GM19372 (cell line): ENCODE measurements around the gene ZNF653.
"Not testable (repeated sequence)": the region's sequence is repeated elsewhere in the genome, so short reads cannot be mapped to it uniquely, and the experiment has no call there.

Source experiments
- ATAC-seq: cut with Tn5 transposase; IDR thresholded peaks from one replicate; pipeline ENCODE4 v1.9.1; 2021; ENCODE audit warnings: mild to moderate bottlenecking, low read depth, moderate library complexity; ENCODE audit not compliant: unreplicated experiment

The ZNF653 gene

DNA sequence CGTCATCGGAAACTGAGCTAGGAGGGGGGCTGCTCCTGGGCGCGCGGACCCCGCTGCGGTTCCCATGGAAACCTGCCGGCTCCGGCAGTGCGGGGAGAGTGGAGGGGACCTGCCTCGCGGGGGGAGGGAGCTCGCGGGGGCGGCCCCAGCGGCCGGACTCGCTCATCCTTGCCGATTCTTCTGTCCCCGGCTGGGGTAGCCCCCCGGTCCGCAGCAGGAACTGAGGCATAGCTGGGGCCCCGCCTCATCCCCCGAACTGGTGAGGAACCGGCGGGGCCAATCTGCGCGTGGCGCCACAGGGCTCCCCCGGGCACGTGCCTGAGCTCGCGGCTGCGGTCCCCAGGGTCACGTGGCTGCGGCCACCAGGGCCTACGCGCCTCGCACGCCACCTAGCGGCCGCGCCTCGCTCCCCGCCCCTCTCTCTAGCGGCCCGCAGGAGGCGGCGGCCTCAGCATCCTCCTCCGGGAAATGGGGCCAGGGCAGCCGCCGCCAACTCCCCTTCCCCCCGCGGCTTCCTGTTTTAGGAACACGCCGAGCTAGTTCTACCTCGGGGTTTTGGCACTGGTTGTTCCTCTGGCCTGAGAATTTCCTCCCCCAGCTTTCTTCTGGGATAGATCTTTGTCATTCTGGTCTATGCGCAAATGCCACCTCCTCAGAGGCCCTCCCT lies 23.1 kb downstream of the ZNF653 start:
- ATAC-seq: peak; percentile 62

DNA sequence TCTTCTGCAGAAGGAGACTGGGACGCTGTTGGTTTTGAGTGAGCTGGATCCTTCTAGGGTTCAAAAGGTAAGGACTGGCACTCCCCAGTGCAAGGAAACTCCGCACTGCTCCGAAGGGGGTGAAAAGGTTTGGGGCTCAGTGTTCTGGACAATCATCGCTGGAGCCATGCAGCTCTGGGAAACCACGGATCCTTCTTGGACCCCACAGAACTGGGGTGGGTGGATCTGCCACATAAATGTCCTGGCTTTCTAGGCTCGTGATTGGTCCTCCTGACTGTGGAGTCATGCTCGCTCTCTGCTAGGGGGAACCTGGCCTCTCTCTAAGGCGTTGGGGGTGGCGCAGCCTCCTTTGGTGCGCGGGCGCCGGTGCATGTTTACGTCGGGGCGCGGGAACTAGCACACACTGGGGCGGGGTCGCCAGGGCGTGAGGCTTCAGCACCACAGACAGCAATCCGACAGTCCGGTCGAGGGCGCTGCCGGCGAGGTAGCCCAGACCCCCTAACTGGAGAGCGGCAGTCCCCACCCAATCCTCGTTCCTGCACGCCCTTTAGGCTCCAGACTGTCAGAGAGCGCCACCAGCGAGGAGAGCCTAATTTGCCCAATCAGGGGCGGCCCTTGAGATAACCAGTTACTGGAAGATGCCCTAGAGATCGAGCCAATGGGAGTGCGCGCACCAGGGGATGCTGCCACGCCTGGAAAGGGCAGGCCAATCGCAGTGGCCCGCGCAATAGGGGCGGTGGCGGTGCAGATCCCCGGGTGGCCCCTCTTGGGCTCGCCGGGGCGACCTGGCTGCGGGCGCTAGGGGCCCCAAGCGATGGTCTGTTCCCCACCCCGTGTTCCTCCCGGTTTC lies 23.9 kb downstream of the ZNF653 start:
- peak; percentile 62 for ATAC-seq

GRCh38 chr19:11480715-11481533 lies 24.7 kb downstream of the ZNF653 start, which contains the start of gene ELAVL3:
TSS of gene ELAVL3 (minus strand) at chr19:11481046. CDS start at chr19:11480608, 438 bp downstream.
- ATAC-seq: no peak

DNA sequence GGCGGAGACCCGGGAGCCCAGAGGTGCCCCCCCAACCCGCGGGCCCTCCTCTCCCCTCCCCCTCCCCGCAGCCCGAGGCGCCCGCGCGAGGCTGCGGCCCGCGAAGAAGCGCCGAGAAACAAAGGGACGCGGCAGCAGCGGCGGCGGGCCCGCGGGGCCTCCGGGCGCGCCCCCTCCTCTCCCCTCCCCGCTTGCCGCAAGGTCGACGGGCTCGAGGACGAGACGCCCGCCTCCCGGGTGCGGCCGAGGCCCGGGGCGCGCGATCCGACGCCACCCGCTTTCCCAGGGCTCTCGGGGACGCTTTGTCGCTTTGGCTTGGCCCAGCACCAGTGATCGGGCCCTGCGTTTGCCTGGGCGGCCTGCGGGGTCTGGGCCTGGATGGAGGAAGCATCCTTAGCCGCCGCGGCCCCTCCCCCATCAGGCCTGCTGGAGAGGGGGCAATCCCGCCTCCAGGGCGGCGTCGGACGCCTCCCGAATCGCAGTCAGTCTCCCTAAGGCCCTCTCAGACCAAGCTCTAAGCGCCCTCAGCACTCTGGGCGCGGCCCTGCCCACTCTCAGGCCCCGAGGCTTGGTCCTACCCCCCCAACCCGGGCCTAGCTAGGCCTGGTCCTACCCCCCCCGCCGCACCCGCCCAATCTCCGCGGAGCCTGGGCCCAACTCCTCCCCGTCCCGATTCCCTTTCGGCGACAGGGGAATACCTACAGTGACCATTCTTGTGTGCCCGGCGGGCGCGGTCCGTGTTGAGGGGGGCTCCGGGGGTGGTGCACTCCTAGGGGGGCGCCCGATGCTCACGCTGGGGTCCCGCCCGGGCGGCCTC lies 25.5 kb downstream of the ZNF653 start:
- no peak for ATAC-seq

GRCh38 chr19:11479090-11479897 lies 26.3 kb downstream of the ZNF653 start:
- no peak for ATAC-seq

DNA sequence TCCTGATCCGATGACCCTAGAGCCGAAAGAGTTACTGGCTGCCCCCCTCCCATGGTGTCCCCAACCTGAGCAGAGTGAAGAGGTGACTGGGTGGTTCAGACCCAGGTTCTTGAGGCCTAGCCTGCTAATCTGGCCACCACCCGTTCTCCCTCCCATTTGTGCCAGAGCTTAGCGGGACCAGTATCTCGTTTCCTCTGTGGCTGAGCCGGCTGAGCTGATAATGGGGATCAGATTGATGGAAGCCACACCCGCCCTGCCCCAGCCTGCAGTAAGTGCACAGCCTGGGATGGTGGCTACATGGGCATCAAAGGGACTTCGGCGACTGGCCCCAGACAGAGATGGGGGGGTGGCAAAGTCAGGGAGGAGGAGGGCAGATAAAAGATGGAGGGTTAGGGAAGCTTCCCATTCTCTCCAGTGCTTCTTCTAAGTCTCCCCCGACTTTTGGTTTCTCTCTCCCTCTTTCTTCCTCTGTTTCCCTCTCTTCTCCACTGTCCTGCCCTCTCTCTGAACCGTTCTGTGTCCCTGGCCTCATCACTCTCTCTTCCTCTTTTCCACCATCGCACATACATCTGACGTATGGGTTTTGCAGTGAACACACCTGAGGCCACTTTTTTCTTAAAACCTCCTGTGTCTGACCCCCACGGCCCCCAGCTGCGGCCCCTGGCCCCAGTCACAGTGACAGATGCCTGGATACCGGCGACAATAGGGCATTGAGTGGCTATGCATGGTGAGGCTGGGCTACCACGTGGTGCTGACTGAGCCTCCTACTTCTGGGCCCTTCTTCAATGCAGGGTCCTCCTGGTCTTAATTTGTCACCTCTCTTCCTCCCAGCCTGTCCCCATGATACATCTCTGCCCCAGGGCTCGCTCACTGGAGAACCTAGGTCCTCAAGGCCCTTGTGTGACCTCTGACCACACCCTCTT lies 27.2 kb downstream of the ZNF653 start:
- ATAC-seq: no peak

DNA sequence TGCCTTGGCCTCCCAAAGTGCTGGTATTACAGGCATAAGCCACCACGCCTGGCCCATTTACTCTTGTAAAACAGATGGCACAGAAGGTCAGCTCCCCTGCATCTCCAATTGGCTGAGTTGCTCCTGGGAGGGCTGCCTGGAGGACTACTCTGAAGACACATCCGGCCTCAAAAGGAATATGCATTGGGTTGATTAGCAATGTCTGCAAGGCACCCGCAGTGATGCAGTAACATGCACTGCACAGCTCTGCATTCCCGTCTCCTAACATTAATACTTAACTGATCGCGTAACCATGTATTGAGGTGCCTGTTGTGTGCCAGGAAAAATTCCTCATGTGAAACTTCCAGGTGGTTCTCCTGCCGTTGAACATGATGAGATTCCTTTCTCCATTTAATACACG lies 29.8 kb downstream of the ZNF653 start:
- ATAC-seq: no peak

DNA sequence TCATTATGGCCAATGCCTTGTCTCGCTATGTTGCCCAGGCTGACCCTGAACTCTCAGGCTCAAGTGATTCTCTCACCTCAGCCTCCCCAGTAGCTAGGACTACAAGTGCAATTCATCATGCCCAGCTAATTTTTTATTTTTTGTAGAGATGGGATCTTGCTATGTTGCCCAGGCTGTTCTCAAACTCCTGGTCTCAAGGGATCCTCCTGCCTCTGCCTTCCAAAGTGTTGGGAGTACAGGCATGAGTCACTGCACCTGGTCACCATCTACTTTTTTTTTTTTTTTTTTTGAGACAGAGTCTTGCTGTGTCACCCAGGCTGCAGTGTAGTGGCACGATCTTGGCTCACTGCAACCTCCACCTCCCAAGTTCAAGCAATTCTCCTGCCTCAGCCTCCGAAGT lies 30.3 kb downstream of the ZNF653 start:
- not testable (repeated sequence) for ATAC-seq

- no peak for ATAC-seq
These were observed 31.9 kb downstream of the ZNF653 start for GRCh38 chr19:11473725-11474124.

DNA sequence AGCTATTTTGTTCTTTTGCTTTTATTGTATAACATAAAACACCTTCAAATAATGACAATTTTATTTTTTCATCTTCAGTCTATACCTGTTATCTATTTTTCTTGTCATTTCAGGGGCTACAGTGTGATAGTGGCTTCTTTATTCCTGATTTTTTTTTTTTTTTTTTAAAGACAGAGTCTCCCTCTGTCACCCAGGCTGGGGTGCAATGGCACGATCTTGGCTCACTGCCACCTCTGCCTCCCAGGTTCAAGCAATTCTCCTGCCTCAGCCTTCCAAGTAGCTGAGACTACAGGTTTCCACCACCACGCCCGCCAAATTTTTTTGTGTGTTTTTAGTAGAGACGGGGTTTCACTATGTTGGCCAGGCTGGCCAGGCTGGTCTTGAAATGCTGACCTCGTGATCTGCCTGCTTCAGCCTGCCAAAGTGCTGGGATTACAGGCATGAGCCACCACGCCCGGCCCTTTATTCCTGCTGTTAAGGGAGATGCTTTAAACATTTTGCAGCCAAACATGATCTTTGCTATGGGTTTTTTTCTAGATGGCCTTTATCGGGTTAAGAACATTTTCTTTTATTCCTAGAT lies 37.3 kb downstream of the ZNF653 start:
- not testable (repeated sequence) for ATAC-seq

DNA sequence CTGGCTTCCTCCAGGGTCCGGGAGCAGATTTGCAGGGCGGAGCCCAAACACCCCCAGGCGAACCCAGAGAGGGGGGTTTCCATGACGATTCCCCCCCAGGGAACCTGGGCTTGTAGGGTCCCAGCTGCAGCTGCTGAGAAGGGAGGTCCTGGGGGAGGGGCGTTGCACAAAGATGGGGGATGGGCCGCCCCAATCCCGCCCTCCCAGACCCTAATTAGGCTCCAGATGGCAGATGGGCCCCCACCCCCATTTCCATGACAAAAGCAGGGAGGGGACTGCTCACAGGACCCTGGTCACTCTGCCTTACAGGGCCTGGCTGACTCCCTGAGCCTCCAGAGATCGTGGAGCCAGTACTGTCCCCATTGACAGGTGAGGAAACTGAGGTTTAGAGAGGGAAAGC lies 40.0 kb downstream of the ZNF653 start:
- ATAC-seq: no peak

- no peak for ATAC-seq
These were observed 41.0 kb downstream of the ZNF653 start for GRCh38 chr19:11464333-11465265.

GRCh38 chr19:11463391-11463790 lies 42.2 kb downstream of the ZNF653 start:
- no peak for ATAC-seq

DNA sequence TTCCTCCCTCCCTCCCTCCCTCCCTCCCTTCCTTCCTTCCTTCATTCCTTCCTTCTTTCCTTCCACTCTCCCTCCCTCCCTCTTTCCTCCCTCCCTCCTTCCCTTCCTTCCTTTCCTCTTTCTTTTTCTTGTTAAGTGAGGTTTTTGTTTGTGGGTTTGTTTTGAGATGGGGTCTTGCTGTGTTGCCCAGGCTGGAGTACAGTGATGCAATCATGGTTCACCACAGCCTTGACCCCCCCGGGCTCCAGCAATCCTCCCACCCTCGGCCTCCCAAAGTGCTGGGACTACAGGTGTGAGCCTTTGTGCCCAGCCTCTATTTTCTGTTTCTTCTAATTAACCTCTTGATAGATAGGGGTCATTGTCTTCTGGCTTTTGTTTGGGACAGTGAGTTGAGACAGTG lies 44.2 kb downstream of the ZNF653 start:
- ATAC-seq: no peak

DNA sequence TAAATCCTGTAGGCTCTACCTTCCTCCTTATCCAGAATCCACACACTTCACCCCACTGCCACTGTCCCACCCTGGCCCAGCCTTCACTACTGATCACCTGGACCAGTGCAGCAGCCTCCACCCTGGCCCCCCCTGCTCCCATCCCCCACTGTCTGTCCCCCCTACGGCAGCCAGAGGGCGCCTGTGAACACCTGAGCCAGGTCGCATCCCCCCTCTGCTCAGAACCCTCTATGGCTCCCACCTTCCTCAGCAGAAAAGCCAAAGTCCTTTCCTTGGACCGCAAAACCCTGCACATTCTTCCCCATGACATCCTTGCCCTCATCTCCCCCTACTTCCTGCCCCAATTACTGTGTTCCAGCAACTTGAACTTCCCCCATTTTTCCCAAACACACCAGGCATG lies 45.4 kb downstream of the ZNF653 start:
- ATAC-seq: no peak

DNA sequence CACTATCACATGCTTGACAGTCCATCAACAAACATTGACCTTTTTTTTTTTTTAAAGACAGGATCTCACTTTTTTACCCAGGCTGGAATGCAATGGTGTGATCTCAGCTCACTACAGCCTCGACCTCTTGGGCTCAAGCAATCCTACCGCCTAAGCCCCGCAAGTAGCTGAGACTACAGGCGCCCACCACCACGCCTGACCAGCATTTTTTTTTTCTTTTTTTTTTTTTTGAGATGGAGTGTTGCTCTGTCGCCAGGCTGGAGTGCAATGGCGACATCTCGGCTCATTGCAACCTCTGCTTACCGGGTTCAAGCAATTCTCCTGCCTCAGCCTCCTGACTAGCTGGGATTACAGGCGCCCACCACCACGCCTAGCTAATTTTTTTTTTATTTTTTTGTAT lies 46.7 kb downstream of the ZNF653 start:
- ATAC-seq: not testable (repeated sequence)
